Activated CD8-positive, alpha-beta T cell treated with anti-CD3 and anti-CD28 coated beads for 36 hours (primary cell): ENCODE data around the gene SCNM1. TPM values are rescaled to one million over a fixed set of nuclear protein-coding genes. Genes with fewer than 3 reads are reported as not detected.
A peak's percentile ranks its signal among the peaks of the same experiment; 100 is the strongest.

Experiments
- ATAC-seq: fragments of 200-7000 bp; cut with Tn5 transposase; one replicate; pipeline ENCODE4 v1.10.0; 2021; ENCODE audit warnings: mild to moderate bottlenecking, moderate library complexity
- CTCF ChIA-PET: fragments of 350-600 bp; sonication (Branson Sonifier 250); formaldehyde crosslinking; loops from one replicate; lab custom pipeline; 2021; ENCODE audit warnings: antibody characterized with exemption; lab: Charles Lee
- POLR2A ChIA-PET: fragments of 350-600 bp; sonication (Branson Sonifier 250); formaldehyde crosslinking; loops from one replicate; lab custom pipeline; 2021; ENCODE audit warnings: antibody characterized with exemption; lab: Charles Lee
- DNase-seq: peaks from one replicate; pipeline ENCODE4 v3.0.0-alpha.2; 2020
- H3K27ac Mint-ChIP-seq: one replicate; pipeline ENCODE4 v1.8.0; 2021; ENCODE audit warnings: mild to moderate bottlenecking, mixed read lengths
- H3K27me3 Mint-ChIP-seq: one replicate; pipeline ENCODE4 v1.8.0; 2021; ENCODE audit warnings: mixed read lengths
- H3K36me3 Mint-ChIP-seq: one replicate; pipeline ENCODE4 v1.8.0; 2021; ENCODE audit warnings: low read depth, mixed read lengths
- H3K4me1 Mint-ChIP-seq: one replicate; pipeline ENCODE4 v1.8.0; 2021; ENCODE audit warnings: low read depth, mixed read lengths
- H3K4me3 Mint-ChIP-seq: one replicate; pipeline ENCODE4 v1.8.0; 2021; ENCODE audit warnings: mild to moderate bottlenecking, moderate library complexity, mixed read lengths
- H3K9me3 Mint-ChIP-seq: one replicate; pipeline ENCODE4 v1.8.0; 2021; ENCODE audit warnings: mixed read lengths
- intact Hi-C: fragments of 100-400 bp; cut with micrococcal nuclease; formaldehyde crosslinking; loops from one replicate; pipeline ENCODE4 v1.10.0; 2022
- total RNA-seq, 2 experiments: library from RNA; stranded (reverse); gene quantifications; one replicate each; pipeline ENCODE4 v1.2.3, GENCODE V29; 2021
- TF ChIP-seq, protein P1 (sequence below): fragments of 200-600 bp; IDR thresholded peaks from one replicate; pipeline ENCODE4 v1.8.0; 2022; ENCODE audit warnings: antibody characterized with exemption, mild to moderate bottlenecking

The SCNM1 gene
- total RNA-seq, 2 experiments from 2014 or later = 57.0 to 59.6 TPM

DNA sequence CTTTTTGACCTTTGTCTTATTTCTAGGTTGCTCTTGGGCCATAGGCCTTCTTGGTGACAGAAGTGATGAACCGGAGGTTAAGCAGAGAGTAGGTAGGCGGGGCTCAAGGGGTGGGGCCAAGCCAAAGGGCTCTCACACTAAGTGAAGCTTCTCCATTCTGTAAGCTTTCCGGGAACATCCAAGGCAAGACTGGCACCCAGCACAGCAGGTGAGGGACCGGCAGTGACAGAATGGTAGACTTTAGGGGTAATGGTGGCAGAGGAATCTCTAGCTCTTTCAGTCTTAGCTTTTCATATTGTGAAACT, 9.5 kb upstream of the SCNM1 start, which contains the start of gene TNFAIP8L2:
TNFAIP8L2 (plus strand) TSS at position 135 of the 305 bp plus-strand sequence. CDS start 2,049 bp downstream, outside the sequence.
- peaks cover 41% of the 10 kb centered on the region for H3K4me1 Mint-ChIP-seq
- DNase-seq = peak; percentile 93
- intact Hi-C loops = loop anchor here (1.0 to 5.0 kb wide), 3 partner anchors 9 to 149 kb away; partner anchors contain the start of genes LYSMD1, MINDY1 and PRUNE1
- H3K27me3 Mint-ChIP-seq = no peaks in the 10 kb centered on the region
- ChIA-PET POLR2A (interaction anchor here (0.6 to 3.9 kb wide), 14 partner anchors 10 to 180 kb away, joined by 3 to 21 read pairs (median 4); partner anchors contain the start of genes C1orf56, CDC42SE1, GABPB2 and LYSMD1), CTCF (interaction anchor here (0.5 to 9.7 kb wide), 33 partner anchors 9 to 200 kb away, joined by 3 to 298 read pairs (median 5); partner anchors contain the start of genes C1orf56, GABPB2, MINDY1 and MLLT11)
- peak within 1 kb of the TSS; percentile 98 for H3K27ac Mint-ChIP-seq
- TF ChIP-seq, protein P1, sequence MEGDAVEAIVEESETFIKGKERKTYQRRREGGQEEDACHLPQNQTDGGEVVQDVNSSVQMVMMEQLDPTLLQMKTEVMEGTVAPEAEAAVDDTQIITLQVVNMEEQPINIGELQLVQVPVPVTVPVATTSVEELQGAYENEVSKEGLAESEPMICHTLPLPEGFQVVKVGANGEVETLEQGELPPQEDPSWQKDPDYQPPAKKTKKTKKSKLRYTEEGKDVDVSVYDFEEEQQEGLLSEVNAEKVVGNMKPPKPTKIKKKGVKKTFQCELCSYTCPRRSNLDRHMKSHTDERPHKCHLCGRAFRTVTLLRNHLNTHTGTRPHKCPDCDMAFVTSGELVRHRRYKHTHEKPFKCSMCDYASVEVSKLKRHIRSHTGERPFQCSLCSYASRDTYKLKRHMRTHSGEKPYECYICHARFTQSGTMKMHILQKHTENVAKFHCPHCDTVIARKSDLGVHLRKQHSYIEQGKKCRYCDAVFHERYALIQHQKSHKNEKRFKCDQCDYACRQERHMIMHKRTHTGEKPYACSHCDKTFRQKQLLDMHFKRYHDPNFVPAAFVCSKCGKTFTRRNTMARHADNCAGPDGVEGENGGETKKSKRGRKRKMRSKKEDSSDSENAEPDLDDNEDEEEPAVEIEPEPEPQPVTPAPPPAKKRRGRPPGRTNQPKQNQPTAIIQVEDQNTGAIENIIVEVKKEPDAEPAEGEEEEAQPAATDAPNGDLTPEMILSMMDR = no peak
- no peaks in the 10 kb centered on the region for H3K9me3 Mint-ChIP-seq
- peak; percentile 82 for ATAC-seq
- H3K36me3 Mint-ChIP-seq = peaks cover 44% of the 10 kb centered on the region
- H3K4me3 Mint-ChIP-seq = peak within 1 kb of the TSS; percentile 97

DNA sequence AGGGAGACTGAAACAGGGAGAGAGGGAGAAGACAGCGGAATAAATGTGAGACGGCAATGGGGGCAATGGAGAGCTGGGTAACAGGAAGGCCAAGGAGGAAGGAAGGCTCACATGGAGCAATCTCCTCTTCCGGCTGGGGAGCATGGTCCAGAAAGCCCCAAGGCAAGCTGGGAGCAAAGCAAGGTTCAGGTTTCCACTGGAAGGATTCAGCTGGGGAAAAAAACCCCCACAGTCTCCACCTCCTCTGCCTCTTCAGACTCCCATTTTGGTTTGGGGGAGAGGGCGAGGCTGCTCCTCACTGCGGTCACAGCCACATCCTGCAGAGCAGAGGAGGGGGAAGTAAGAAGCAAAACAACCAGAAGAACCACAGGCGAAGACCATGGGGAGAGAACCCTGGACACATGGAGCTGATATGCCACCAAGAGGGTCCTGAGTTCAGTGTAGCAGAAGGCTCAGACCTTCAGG, 8.8 kb upstream of the SCNM1 start:
- TF ChIP-seq, protein P1 = no peak
- intact Hi-C loops = loop anchor here (5.0 kb wide), 1 partner anchor 150 kb away; the partner anchor contains the start of genes MINDY1 and PRUNE1
- Mint-ChIP-seq H3K27me3 (no peaks in the 10 kb centered on the region), H3K9me3 (no peaks in the 10 kb centered on the region), H3K27ac (peak overlapping the region; percentile 98), H3K36me3 (peaks cover 51% of the 10 kb centered on the region), H3K4me3 (peak overlapping the region; percentile 97), H3K4me1 (peaks cover 47% of the 10 kb centered on the region)
- POLR2A ChIA-PET = interaction anchor here (0.6 to 3.9 kb wide), 17 partner anchors 9 to 181 kb away, joined by 3 to 21 read pairs (median 4); partner anchors contain the start of genes C1orf56, CDC42SE1, GABPB2 and LYSMD1
- DNase-seq = peak; percentile 85
- CTCF ChIA-PET = interaction anchor here (0.5 to 9.7 kb wide), 34 partner anchors 8 to 200 kb away, joined by 3 to 298 read pairs (median 4); partner anchors contain the start of genes C1orf56, GABPB2, MINDY1 and MLLT11
- peak; percentile 31 for ATAC-seq

DNA sequence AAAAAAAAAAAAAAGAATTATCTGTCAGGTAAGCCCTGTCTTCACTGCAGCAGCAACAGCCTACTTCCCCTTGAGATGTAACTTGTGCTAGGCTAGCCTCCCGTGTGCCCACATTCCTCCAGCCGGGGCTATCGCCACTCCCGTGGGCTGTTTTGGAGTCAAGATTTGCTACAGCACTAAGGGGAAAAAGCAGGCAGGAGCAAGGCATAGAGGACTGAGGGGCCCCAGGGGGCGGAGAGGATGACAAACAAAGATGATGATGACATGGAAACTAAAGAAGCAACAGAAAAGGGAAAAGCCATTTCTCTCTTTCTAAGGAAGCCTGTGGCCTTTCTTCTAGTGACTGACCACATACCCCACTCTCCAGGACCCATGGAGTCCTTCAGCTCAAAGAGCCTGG, 7.6 kb upstream of the SCNM1 start:
- Mint-ChIP-seq H3K36me3 (peaks cover 51% of the 10 kb centered on the region), H3K27ac (peak overlapping the region; percentile 98), H3K9me3 (no peaks in the 10 kb centered on the region), H3K27me3 (no peaks in the 10 kb centered on the region), H3K4me3 (peak overlapping the region; percentile 97), H3K4me1 (peaks cover 56% of the 10 kb centered on the region)
- DNase-seq (peak; percentile 88), ATAC-seq (peak; percentile 21)
- ChIA-PET POLR2A (interaction anchor here (0.6 to 3.9 kb wide), 9 partner anchors 8 to 98 kb away, joined by 3 to 21 read pairs (median 5); partner anchors contain the start of genes CDC42SE1, GABPB2, LYSMD1 and MLLT11), CTCF (interaction anchor here (0.7 to 9.7 kb wide), 6 partner anchors 9 to 134 kb away, joined by 3 to 298 read pairs (median 8); partner anchors contain the start of genes GABPB2 and SCNM1)
- TF ChIP-seq, protein P1 = no peak
- intact Hi-C loops = loop anchor here (5.0 kb wide), 1 partner anchor 151 kb away; the partner anchor contains the start of genes MINDY1 and PRUNE1

DNA sequence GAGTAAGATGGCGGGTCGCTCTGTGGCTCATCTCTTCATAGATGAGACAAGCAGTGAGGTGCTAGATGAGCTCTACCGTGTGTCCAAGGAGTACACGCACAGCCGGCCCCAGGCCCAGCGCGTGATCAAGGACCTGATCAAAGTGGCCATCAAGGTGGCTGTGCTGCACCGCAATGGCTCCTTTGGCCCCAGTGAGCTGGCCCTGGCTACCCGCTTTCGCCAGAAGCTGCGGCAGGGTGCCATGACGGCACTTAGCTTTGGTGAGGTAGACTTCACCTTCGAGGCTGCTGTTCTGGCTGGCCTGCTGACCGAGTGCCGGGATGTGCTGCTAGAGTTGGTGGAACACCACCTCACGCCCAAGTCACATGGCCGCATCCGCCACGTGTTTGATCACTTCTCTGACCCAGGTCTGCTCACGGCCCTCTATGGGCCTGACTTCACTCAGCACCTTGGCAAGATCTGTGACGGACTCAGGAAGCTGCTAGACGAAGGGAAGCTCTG, 7.1 kb upstream of the SCNM1 start:
- TF ChIP-seq, protein P1 = no peak
- H3K27me3 Mint-ChIP-seq = no peaks in the 10 kb centered on the region
- H3K36me3 Mint-ChIP-seq = peaks cover 53% of the 10 kb centered on the region
- ChIA-PET POLR2A (interaction anchor here (0.6 to 2.9 kb wide), 10 partner anchors 7 to 168 kb away, joined by 3 to 21 read pairs (median 4); partner anchors contain the start of genes CDC42SE1, GABPB2, LYSMD1 and MLLT11), CTCF (interaction anchor here (0.7 to 9.7 kb wide), 8 partner anchors 10 to 134 kb away, joined by 3 to 298 read pairs (median 4); partner anchors contain the start of gene GABPB2)
- no peaks in the 10 kb centered on the region for H3K9me3 Mint-ChIP-seq
- H3K27ac Mint-ChIP-seq = peak overlapping the region; percentile 98
- intact Hi-C loops = loop anchor here (5.0 kb wide), 1 partner anchor 152 kb away; the partner anchor contains the start of genes MINDY1 and PRUNE1
- peaks cover 56% of the 10 kb centered on the region for H3K4me1 Mint-ChIP-seq
- peak overlapping the region; percentile 97 for H3K4me3 Mint-ChIP-seq
- ATAC-seq = no peak
- DNase-seq = peak; percentile 55
